Activated gamma-delta T cell (primary cell): Measurements from ENCODE around the gene DIP2A.
"Not testable (repeated sequence)": the region's sequence is repeated elsewhere in the genome, so short reads cannot be mapped to it uniquely, and the experiment has no call there.

ENCODE experiments used
- DNase-seq: peaks from one replicate; lab custom pipeline; 2025; lab: John Stamatoyannopoulos, UW

Gene DIP2A

DNA sequence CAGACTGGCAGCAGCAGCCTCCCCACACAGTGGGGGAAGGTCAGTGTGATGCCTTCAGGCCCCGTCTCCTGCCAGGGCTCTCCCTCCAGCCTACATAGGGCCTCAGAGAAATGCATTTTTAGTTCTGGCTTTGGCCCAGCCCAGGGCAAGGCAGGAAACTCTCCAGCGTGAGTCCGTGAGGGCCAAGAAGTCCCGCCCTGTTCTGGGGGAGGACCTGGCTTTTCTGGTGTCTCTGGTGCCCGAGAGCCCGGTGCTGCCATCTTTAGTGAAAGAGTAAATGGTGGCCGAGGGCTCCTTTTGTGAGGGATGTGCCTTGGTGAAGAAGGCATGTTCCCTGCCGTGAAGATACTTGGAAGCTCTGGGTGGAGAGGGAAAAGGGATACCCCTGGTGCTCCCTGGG lies 14.8 kb upstream of the DIP2A start:
- no peak for DNase-seq

DNA sequence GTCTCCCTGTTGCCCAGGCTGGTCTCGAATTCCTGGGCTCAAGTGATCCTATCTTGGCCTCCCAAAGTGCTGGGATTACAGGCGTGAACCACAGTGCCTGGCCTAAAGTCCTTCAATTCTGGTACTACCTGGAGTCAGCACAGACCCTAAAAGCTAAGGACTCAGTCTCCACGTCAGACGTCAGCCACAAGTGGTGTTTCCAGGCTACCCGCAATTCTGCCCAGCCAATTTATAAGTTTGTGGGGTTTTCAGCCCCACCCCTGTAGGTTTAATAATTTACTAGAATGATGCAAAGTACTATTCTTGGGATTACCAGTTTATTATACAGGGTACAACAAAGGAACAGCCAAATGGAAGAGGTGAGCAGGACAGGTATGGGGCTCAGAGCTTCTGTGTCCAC lies 10.6 kb upstream of the DIP2A start:
- no peak for DNase-seq

DNA sequence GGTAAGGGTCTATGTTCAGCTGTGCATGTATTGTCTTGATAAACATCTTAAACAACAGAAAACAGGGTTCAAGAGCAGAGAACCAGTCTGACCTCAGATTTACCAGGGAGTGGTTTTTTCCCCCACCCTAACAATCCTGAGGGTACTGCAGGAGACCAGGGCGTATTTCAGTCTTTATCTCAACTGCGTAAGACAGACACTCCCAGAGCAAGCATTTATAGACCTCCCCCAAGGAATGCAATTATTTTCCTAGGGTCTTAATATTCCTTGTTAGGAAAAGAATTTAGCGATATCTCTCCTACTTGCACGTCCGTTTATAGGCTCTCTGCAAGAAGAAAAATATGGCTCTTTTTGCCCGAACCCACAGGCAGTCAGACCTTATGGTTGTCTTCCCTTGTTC lies 9.8 kb upstream of the DIP2A start:
- not testable (repeated sequence) for DNase-seq

DNA sequence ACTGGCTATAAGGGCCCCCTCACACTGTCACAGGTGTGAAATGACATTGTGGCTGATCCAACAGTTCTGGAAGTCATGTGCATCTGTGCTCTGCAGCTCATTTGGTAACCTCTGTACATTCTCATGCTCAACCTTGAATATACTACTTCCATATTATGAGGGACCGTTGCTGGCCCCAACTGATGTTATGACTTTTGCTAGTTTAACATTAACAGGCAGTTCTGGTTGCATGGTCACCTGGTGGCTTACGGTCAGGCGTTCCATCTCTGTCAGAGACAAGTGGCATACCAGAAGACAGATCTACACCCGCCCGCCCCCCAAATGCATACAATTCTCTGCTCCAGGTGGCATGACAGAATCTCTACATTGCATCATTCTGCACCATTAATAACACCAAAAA lies 6.0 kb upstream of the DIP2A start:
- no peak for DNase-seq

DNA sequence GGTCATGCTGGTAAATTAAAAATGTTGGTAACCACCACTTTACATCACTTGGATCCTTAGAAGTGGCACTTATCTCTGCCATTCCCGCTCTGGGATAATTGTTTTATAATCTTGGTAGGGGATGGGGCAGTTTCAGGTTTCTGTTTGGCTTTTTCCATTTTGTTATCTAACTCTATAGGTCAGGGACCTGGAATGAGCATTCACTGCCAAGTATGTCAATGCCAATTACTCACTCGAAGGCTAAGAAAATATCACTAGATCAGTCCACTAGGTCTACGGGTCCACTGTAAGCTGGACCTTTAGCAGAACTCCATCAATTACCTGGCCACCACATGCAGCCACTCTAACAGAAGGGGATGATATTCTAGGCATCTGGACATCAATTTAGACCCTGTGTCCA lies 4.5 kb upstream of the DIP2A start:
- DNase-seq, result no peak

DNA sequence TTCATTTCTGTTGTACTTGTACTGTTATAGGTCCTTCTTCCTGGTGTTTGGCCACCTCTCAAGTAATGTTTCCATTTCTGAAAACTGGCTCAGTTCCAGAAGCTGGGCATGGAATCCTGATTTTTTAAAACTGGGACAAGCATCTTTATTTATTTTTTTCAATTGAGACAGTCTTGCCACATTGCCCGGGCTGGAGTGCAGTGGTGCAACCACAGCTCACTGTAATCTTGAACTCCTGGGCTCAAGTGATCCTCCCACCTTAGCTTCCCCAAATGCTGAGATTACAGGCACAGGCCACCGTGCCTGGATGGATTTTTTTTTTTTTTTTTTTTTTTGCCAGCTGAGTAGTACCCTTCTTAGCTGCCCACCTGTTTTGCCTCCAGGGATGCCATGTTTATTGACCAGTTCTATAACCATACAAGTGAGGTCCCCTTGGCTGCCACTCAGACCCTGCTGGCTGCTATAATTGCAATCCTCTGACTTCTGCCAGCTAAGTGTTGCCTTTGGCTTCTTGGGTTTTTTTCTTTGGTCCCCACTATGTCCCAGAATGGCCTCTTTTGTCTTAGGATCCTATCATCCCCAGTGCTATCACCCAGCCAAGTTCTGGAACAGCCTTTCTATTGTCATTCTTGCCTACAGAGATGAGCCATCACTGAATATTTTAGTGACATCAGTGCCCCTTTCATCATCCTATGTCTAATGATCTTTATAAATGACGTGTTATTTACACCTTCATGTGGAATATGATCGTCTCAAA lies 3.9 kb upstream of the DIP2A start:
- DNase-seq, result no peak

DNA sequence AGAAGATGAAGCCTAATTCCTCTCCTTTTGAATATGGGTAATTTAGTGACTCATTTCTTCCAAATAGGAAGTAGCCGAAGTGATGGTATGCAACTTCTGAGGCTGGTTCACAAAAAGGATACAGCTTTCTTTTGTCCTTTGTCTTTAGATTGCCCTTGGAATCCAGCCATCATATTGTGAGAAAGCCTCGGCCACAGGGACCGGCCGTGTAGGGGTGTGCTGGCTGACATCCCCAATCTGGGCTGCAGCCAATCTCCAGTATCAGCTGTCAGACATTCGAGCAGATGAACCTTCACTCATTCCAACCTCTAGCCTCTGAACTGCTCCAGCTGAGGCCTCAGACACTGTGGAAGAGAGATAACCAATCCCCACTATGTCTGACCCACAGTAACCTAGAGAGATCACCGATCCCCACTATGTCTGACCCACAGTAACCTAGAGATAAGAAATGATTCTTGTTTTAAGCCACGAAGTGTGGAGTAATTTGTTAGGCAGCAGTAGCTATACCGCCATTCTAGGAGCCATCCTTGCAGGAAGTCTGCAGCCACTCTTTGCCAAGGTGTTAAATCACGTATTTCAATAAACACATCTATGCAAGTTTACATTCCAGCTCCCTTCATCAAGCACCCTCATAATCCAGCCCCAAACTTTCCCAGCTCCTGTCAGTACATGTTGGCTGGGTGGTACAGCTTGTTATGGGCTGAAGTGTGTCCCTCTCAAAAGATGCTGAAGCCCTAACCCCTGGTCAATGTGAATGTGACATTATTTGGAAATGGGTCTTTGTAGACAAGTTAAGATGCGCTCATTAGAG lies 2.9 kb upstream of the DIP2A start:
- DNase-seq, result no peak

DNA sequence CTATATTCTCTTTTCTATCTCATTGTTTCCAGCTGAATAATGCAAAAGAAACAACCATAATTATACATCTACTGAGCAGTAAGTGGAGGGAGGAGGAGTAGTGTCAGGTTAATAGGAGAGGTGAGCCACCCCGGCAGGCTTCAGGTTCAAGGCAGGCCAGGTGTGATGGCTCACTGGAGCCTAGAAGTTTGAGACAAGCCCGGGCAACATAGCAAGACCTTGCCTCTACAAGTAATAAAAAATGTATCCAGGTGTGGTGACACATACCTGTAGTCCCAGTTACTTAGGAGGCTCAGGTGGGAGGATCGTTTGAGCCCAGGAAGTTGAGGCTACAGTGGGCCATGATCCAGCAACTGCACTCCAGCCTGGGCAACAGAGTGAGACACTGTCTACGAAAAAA lies 1.9 kb upstream of the DIP2A start:
- DNase-seq, result no peak

DNA sequence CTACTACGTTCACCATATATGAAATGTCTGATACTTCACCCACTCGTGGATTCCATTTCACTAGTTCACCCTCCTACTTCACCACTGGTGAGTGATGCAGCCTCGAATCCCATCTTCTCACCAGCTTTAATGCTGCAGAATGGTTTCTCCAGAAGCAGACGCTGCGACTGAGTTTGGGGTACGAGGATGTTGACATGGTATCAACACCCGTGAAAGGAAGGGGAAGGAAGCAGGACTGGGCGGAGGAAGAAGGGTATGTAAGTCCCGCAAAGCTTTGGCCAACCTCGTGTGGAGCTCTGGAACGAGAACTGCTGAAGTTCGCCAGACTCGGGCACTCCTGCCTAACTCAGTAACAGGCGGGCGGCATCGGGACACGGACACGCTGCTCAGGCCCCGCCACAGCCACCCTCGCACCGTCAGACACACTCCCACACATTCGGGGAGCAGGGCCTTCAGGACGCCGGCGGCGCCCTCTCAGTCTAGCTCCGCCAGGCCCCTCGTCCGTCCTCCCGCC lies 833 bp upstream of the DIP2A start:
- DNase-seq, result no peak

DNA sequence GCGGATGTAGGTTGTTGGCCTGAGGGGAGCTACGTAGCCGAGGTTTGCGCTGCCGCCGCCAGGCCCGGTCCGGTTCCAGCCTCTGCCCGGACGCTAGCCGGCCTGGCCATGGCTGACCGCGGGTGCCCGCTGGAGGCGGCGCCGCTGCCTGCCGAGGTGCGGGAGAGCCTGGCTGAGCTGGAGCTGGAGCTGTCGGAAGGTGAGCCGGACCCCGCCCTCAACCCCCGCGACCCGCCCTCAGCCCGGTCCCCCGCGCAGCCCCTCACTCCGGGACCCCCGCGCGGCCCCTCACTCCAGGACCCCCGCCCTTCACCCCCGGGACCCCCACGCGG lies 299 bp downstream of the DIP2A start:
- no peak for DNase-seq

DNA sequence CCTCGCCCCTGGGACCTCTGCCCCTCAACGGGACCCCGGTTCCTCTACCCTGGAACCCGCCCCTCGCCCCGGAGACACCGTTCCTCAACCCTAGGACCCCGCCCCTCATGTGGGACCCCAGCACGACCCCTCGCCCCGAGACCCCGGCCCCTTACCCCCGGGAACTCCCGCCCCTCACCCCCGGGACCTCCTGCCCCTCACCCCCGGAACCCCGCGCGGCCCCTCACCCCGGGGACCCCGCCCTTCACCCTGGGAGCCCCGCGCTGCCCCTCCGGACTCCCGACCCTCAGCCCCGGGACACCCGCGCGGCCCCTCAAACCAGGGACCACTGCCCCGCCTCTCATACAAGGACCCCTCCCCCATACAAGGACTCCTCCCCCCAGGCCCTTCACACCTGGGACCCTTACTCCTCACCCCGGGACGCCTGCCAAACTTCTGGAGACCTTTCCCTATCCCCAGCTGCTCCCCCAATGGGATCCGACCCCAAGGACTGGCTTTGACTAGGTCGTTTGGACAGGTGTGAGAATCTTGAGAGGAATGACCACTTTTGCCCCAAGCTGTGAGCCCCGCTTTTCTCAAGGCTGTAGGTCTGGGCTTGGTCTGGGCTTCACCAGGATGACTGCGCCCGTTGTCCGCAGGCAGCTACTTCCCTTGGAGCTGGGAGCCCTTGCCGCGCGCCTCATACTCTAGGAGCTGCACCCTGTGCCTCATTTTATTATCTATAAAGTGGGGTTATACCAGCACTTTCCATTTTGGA lies 843 bp downstream of the DIP2A start:
- no peak for DNase-seq

DNA sequence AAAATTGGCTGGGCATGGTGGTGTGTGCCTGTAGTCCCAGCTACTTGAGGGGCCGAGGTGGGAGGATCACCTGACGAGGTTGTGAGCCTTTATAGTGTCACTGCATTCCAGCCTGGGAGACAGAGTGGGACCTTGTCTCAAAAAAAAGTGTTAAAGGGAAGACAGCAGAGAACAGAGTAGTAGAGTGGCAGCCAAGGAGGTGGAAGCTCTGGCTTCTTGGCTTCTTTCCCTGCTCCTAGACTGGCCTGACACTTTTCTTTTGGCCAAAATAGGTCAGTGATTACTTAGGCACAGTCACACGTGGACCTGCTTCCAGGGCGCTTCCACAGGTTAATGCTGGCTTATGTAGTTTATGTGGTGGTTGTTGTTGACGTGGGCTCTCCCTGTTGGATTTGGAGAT lies 3.2 kb downstream of the DIP2A start:
- no peak for DNase-seq

DNA sequence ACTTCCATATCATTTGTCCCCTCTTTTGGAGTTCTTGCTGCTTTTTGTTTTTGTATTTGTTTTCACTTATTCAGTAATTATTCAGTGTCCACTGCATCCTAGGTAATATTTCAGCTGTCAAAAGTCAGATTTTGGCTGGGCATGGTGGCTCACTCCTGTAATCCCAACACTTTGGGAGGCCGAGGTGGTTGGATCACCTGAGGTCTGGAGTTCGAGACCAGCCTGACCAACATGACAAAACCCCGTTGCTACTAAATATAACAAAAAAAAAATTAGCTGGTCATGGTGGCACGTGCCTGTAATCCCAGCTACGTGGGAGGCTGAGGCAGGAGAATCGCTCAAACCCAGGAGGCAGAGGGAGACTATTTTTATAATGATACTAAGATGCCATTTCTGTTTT lies 6.5 kb downstream of the DIP2A start:
- not testable (repeated sequence) for DNase-seq

DNA sequence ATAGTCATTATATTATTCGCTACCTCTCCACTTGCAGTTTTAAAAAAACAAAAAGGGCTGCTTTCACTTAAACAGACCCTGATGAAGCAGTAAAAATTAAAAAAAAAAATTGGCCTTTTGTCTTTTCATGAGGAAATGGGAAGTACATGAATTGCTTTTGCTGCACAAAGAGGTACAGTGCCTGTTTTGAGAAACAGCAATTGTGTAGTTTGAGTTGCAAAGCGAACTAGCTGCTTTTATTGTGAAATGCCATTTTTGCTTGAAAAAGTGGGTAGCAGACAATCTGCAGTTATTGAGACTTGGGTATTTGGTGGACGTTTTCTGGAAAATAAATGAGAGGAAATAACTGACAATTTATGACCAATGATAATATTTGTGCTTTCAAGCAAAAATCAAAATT lies 7.0 kb downstream of the DIP2A start:
- DNase-seq, result no peak

DNA sequence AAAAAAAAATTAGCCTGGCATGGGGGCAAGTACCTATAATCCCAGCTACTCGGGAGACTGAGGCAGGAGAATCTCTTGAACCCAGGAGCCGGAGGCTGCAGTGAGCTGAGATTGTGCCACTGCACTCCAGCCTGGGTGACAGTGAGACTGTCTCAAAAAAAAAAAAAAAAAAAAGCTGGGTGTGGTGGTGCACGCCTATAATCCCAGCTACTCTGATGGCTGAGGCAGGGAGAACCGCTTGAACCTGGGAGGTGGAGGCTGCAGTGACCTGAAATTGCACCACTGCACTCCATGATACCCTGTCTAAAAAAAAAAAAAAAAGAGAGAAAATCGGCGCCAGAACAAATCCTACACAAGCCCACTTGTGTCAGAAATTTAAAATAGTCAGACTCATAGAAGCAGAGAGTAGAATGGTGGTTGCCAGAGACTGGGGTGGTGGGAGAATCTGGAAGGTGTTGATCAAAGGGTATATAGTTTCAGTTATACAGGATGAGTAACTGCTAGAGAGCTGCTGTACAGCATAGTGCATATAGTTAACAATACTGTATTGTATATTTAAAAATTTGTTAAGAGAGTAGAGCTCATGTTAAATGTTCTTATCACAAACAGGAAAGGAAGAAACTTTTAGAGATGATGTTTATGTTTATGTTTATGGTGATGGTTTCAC lies 9.6 kb downstream of the DIP2A start:
- no peak for DNase-seq

DNA sequence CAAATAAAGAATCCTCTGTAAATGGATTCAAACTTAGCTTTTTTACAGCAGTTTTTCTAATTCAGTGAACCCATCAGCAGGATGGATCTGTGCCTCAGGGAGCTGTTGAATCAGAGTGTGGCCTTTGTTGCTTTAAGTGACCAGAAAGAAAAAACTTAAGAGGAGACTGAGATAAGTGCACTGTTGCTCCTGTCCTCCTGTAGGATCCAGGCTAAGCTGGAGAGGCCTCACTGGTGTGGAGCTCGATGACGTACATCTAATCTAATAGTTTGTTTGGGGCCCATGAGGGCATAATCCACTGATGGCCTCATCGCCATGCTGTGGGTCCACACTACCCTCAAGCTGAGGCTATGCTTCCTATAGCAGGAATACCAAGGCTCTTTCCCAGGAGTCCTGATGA lies 10.6 kb downstream of the DIP2A start:
- DNase-seq, result no peak

DNA sequence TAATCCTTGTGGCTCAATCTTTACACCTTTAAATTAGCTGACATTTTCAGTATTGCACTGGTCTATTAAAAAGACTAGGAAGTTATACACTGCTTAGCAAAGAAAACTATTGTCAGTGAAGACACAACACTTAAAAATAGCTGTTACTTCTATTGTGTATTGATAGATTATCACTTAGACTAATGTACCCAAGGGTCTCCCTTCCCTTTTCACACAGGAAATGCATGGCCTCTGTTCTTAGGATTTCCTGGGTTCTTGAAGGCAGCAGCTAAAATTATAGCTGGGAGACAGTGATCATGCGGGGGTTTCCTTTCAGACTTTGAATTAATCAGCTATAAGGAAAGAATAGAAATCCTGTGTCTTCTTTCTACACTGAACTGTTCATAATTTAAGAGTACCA lies 12.8 kb downstream of the DIP2A start:
- DNase-seq, result no peak

DNA sequence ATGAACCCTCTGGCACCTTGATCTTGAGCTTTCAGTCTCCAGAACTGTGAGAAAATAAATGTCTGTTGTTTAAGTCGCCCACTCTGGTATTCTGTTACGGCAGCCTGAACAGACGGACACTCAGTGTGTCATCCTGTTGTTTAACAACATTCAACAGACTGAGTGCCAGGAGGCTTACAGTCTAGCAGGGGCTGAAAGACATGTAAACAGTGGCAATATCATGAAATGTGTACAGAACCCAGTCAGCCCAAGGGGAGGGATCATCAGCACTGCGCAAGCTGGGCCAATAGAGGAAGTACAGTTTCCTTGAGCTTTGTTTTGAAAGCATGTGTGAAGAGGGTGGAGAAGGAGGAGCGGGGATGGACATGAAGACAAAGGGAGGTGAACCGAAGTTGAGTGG lies 13.6 kb downstream of the DIP2A start:
- DNase-seq, result no peak

DNA sequence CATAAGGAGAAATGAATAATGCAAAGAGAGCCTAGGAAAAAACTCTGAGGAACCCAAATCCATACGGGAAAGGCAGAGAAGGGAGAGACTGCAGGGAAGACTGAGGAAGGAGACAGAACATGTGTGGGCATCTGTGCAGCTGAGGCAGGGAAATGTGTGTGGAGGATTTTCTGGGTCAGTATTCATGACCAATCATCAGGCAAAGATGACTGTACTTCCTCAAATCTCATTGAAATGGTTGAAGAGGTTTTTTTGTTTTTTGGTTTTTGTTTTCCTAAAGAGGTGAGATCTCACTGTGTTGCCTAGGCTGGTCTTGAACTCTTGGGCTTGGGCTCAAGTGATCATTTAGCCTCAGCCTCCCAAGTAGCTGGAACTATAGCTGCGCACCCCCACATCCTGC lies 15.7 kb downstream of the DIP2A start:
- no peak for DNase-seq

DNA sequence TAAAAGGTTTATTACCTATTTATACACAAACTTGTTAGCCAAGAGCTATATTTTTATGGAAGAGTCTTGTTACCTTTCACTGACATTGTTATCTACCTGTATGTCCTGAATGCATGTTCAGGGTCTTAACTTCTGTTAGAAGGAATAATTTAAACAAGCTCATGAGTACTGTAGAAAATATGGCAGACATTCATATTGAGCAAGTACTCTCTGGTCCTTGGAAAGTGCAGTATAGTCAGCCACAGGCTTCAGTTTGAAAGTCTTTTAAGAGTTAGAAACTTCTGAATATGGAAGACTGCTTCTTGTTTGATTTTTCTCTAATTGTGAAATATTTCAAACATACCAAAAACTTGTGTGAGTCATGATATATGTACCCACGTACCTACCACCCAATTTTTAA lies 16.6 kb downstream of the DIP2A start:
- no peak for DNase-seq

DNA sequence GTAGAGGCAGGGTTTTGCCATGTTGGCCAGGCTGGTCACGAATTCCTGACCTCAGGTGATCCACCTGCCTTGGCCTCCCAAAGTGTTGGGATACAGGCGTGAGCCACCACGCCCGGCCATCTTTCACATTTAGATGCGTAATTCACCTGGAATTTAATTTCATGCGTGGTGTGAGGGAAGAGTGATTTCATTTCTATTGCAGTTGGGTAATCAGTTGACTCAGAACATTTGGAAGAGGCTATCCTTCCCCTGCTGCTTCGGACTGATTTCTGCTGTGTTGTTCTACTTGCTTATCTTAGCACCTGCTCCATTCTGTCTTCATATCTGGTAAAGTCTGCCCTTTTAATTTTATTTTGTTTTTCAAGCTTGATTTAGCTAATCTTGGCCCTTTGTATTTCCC lies 19.1 kb downstream of the DIP2A start:
- no peak for DNase-seq

DNA sequence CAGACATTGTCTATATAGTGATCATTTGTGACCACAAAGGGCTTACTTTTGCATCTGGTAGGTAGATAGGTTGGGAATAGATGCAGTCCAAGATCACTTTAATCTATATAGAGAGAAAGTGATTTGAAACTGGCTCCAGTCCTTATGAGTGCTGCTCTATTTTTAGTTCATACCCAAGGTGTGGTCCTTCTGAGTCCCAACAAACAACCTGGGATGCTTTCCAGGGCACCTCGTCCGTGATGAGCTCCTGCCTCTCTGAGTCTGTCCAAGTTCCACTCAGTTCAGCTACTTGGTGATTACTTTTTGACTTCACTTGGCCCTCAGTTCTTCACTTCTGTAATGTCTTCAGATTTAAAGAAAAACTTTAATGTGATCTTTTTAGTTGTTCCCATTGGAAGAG lies 20.2 kb downstream of the DIP2A start:
- DNase-seq, result no peak
